ENCODE measurements around the gene SMLR1.

The SMLR1 gene

GRCh38 chr6:130822736-130823135 is 4.5 kb upstream of the SMLR1 start:
- TF ChIP-seq CTCF (IDR thresholded peaks at IDR 0.05; ENCODE audit: low read depth, low read length) (no peak), EZH2phosphoT487 (IDR thresholded peaks at IDR 0.05; ENCODE audit: low read depth) (no peak)
- H3K27ac ChIP-seq (ENCODE audit: low read length), result no peak overlapping the region

GRCh38 chr6:130824978-130825694 is 2.1 kb upstream of the SMLR1 start:
- Histone ChIP-seq H3K36me3 (replicated peaks; ENCODE audit: low read depth, low read length) (no peaks in the 10 kb centered on the region), H3K27ac (ENCODE audit: low read length) (no peak overlapping the region), H2AFZ (ENCODE audit: low read depth, low read length) (no peak overlapping the region), H3K79me2 (ENCODE audit: low read length) (no peaks in the 10 kb centered on the region), H3K27me3 (ENCODE audit: low read depth, low read length) (no peaks in the 10 kb centered on the region), H3K9me3 (ENCODE audit: insufficient read depth, low read length) (no peaks in the 10 kb centered on the region), H3K9ac (ENCODE audit: low read length) (no peak overlapping the region), H4K20me1 (ENCODE audit: insufficient read depth, low read length) (no peaks in the 10 kb centered on the region), H3K4me1 (ENCODE audit: low read length) (peaks cover 6% of the 10 kb centered on the region; the same call in 1 of the 2 replicates), H3K4me3 (ENCODE audit: low read length) (no peak overlapping the region), H3K4me2 (ENCODE audit: low read length) (peak overlapping the region; percentile 18; the same call in 1 of the 2 replicates)
- TF ChIP-seq CTCF (IDR thresholded peaks at IDR 0.05; ENCODE audit: low read depth, low read length) (no peak), EZH2phosphoT487 (IDR thresholded peaks at IDR 0.05; ENCODE audit: low read depth) (no peak)

More at GRCh38 chr6:130822736-130823135, 4.5 kb upstream of the SMLR1 start:
- H3K4me3 ChIP-seq (ENCODE audit: low read length), result no peak overlapping the region
- H3K79me2 ChIP-seq (ENCODE audit: low read length), result no peaks in the 10 kb centered on the region
- H3K9me3 ChIP-seq (ENCODE audit: insufficient read depth, low read length), result no peaks in the 10 kb centered on the region
- no peak overlapping the region for H3K4me2 ChIP-seq (ENCODE audit: low read length)
- H3K36me3 ChIP-seq (replicated peaks; ENCODE audit: low read depth, low read length), result no peaks in the 10 kb centered on the region
- H3K27me3 ChIP-seq (ENCODE audit: low read depth, low read length), result no peaks in the 10 kb centered on the region
- H3K4me1 ChIP-seq (ENCODE audit: low read length), result peaks cover 6% of the 10 kb centered on the region; the same call in 1 of the 2 replicates
- no peak overlapping the region for H3K9ac ChIP-seq (ENCODE audit: low read length)
- no peak overlapping the region for H2AFZ ChIP-seq (ENCODE audit: low read depth, low read length)
- no peaks in the 10 kb centered on the region for H4K20me1 ChIP-seq (ENCODE audit: insufficient read depth, low read length)

- Histone ChIP-seq H3K36me3 (replicated peaks; ENCODE audit: low read depth, low read length) (no peaks in the 10 kb centered on the region), H3K9ac (ENCODE audit: low read length) (no peak overlapping the region), H3K27ac (ENCODE audit: low read length) (no peak overlapping the region), H3K4me1 (ENCODE audit: low read length) (peaks cover 6% of the 10 kb centered on the region; the same call in 1 of the 2 replicates), H3K4me2 (ENCODE audit: low read length) (peak overlapping the region; percentile 18; the same call in 1 of the 2 replicates), H2AFZ (ENCODE audit: low read depth, low read length) (no peak overlapping the region), H3K4me3 (ENCODE audit: low read length) (no peak overlapping the region), H3K9me3 (ENCODE audit: insufficient read depth, low read length) (no peaks in the 10 kb centered on the region), H4K20me1 (ENCODE audit: insufficient read depth, low read length) (no peaks in the 10 kb centered on the region), H3K79me2 (ENCODE audit: low read length) (no peaks in the 10 kb centered on the region), H3K27me3 (ENCODE audit: low read depth, low read length) (no peaks in the 10 kb centered on the region)
- no peak for TF ChIP-seq EZH2phosphoT487 (IDR thresholded peaks at IDR 0.05; ENCODE audit: low read depth)
- TF ChIP-seq CTCF (IDR thresholded peaks at IDR 0.05; ENCODE audit: low read depth, low read length), result no peak
Measured at GRCh38 chr6:130825772-130826441, 1.3 kb upstream of the SMLR1 start.

Measured in OCI-LY3 (cell line).